Progenitor cell of endocrine pancreas (in vitro differentiated cells): Measurements from ENCODE around the gene UNC45A. TPM values are rescaled to one million over a fixed set of nuclear protein-coding genes. Genes with fewer than 3 reads are reported as not detected.

Experiments used
- DNase-seq: peaks from one replicate; pipeline ENCODE4 v3.0.0; 2021; ENCODE audit warnings: low spot score; ENCODE audit not compliant: unreplicated experiment
- H3K27ac Mint-ChIP-seq: 2 replicates; pipeline ENCODE4 v1.8.0; 2021; ENCODE audit warnings: mild to moderate bottlenecking, moderate library complexity, mixed read lengths
- H3K27me3 Mint-ChIP-seq: 2 replicates; pipeline ENCODE4 v1.8.0; 2021; ENCODE audit warnings: mixed read lengths
- H3K36me3 Mint-ChIP-seq: 2 replicates; pipeline ENCODE4 v1.8.0; 2022; ENCODE audit warnings: mixed read lengths; ENCODE audit not compliant: insufficient read depth
- H3K4me1 Mint-ChIP-seq: 2 replicates; pipeline ENCODE4 v1.8.0; 2021; ENCODE audit warnings: low read depth, mixed read lengths
- H3K4me3 Mint-ChIP-seq: 2 replicates; pipeline ENCODE4 v1.8.0; 2021; ENCODE audit warnings: low read depth, mild to moderate bottlenecking, moderate library complexity, mixed read lengths
- H3K9me3 Mint-ChIP-seq: 2 replicates; pipeline ENCODE4 v1.8.0; 2021; ENCODE audit warnings: low read depth, mixed read lengths
- total RNA-seq: library from RNA; stranded (reverse); gene quantifications from 2 replicates; pipeline ENCODE4 v1.2.1, GENCODE V29; 2021
- TF ChIP-seq, protein P1 (sequence below): fragments of 200-600 bp; sonication (generic); IDR thresholded peaks from one replicate; pipeline ENCODE4 v1.5.0; 2021; ENCODE audit warnings: antibody characterized with exemption, mild to moderate bottlenecking; ENCODE audit not compliant: unreplicated experiment

UNC45A gene
- total RNA-seq, 1 donor from 2014 or later, result 90.6 TPM

DNA sequence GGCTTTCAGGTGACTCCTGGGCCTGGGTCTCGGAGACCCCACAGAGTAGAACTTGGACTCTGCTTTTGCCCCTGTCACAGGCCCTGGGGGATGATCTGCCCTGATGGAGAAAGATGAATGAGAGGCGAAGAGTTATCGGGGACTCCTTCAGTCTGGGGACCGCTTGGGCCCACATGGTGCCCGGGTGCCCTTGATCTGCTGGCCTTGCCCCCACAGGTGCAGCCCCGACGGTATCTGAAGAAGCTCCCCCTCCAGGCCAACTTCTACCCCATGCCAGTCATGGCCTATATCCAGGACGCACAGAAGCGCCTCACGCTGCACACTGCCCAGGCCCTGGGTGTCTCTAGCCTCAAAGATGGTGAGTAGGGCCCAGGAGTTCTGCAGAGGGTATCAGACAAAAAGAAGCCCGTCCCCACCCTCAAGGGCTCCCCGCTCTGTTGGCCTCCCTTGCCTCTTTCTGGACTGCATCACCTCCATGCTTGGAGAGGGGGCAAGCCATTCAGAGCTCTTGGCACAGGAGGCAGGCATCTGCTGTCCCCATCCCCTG, 21.6 kb upstream of the UNC45A start:
- Mint-ChIP-seq H3K36me3 (peaks cover 17% of the 10 kb centered on the region), H3K4me3 (no peak overlapping the region), H3K4me1 (no peaks in the 10 kb centered on the region), H3K27ac (no peak overlapping the region), H3K27me3 (no peaks in the 10 kb centered on the region), H3K9me3 (no peaks in the 10 kb centered on the region)
- TF ChIP-seq, protein P1, sequence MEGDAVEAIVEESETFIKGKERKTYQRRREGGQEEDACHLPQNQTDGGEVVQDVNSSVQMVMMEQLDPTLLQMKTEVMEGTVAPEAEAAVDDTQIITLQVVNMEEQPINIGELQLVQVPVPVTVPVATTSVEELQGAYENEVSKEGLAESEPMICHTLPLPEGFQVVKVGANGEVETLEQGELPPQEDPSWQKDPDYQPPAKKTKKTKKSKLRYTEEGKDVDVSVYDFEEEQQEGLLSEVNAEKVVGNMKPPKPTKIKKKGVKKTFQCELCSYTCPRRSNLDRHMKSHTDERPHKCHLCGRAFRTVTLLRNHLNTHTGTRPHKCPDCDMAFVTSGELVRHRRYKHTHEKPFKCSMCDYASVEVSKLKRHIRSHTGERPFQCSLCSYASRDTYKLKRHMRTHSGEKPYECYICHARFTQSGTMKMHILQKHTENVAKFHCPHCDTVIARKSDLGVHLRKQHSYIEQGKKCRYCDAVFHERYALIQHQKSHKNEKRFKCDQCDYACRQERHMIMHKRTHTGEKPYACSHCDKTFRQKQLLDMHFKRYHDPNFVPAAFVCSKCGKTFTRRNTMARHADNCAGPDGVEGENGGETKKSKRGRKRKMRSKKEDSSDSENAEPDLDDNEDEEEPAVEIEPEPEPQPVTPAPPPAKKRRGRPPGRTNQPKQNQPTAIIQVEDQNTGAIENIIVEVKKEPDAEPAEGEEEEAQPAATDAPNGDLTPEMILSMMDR, result no peak
- DNase-seq, result no peak

DNA sequence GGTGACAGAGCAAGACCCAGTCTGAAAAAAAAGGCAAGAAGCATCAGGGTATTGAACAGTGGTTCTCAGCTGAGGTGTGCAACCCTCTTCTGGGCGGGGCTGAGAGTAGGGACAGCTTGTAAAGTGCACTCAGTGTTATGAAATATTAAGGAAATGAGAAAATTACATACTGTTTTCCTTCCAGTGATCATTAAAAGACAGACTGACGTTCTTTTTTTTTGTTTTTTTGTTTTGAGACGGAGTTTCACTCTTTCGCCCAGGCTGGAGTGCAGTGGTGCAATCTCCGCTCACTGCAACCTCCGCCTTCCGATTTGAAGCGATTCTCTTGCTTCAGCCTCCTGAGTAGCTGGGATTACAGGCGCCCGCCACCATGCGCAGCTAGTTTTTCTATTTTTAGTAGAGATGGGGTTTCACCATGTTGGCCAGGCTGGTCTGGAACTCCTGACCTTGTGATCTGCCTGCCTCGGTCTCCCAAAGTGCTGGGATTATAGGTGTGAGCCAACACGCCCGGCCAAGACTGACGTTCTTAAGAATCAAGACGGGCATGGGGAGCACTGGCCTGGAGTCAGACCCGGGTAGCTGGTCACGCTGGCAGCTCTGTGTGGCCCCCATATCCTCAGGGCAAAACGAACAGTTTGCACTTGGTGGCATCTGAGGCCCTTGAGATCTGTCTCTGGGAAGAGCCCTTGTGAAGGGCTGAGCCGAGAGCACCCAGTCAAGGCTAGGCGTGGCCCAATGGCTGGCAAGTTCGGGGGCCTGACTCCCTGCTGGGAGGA, 20.6 kb upstream of the UNC45A start:
- Mint-ChIP-seq H3K4me3 (no peak overlapping the region), H3K27ac (no peak overlapping the region), H3K27me3 (no peaks in the 10 kb centered on the region), H3K36me3 (peaks cover 19% of the 10 kb centered on the region), H3K9me3 (no peaks in the 10 kb centered on the region), H3K4me1 (no peaks in the 10 kb centered on the region)
- TF ChIP-seq, protein P1, result no peak
- DNase-seq, result no peak

DNA sequence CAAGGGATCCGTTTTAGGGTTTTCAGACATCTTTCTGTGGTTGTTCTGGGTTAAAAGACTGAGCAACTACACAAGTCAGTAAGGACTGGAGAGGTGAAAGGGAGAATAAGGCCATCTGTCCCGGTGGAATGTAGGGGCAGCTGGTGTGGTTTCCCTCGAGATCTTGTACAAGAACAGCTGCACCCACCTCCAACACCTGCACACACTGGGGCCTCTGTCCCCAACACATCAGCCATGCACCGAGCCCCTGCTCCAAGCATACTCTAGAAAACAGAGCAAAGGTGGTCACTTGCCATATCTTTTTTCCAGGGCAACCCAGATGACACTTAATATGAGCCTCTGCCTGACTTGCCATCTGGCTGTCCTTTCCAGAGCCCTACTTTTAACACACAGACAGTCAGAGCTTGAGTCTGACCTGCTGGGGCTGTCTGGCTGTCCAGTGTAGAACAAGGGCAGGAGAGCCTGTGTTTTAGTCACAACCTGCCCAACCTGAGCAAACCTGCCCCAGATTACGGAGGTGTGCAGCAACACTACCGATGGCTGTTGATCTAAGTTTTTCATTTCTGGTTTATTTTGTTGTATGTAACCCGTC, 19.8 kb upstream of the UNC45A start:
- no peak for DNase-seq
- TF ChIP-seq, protein P1, result no peak
- no peak overlapping the region for H3K27ac Mint-ChIP-seq
- H3K27me3 Mint-ChIP-seq, result no peaks in the 10 kb centered on the region
- H3K9me3 Mint-ChIP-seq, result no peaks in the 10 kb centered on the region
- peaks cover 21% of the 10 kb centered on the region for H3K36me3 Mint-ChIP-seq
- no peak overlapping the region for H3K4me3 Mint-ChIP-seq
- H3K4me1 Mint-ChIP-seq, result no peaks in the 10 kb centered on the region

DNA sequence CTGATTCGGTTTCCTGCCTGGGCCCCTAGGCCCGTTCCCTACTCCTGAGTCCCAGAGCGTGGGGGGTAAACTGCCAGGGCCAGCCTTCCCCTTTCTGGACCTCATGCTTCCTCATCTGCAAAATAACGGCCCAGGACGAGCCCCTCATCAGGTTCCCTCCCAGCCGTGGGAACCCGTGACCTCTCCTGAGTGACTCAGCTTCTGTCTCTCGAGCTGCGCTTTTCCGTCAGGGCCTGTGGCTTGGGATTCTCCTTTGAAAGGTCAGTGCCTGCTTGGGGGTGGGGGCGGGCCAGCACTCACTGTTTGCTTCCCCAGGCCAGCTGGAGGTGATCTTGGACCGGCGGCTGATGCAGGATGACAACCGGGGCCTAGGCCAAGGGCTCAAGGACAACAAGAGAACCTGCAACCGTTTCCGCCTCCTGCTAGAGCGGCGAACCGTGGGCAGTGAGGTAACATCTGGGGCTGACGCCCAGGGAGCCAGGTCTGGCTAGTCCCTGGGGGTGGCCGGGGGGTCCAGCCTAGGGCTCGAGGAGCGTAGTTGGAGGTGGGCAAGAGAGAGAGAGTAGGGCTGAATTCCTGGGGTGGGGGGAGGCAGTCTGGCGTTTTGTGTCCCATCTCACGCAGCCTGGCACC, 19.2 kb upstream of the UNC45A start:
- H3K4me1 Mint-ChIP-seq, result no peaks in the 10 kb centered on the region
- no peaks in the 10 kb centered on the region for H3K27me3 Mint-ChIP-seq
- TF ChIP-seq, protein P1, result no peak
- no peak overlapping the region for H3K27ac Mint-ChIP-seq
- no peak for DNase-seq
- H3K36me3 Mint-ChIP-seq, result peaks cover 21% of the 10 kb centered on the region
- H3K4me3 Mint-ChIP-seq, result no peak overlapping the region
- H3K9me3 Mint-ChIP-seq, result no peaks in the 10 kb centered on the region

DNA sequence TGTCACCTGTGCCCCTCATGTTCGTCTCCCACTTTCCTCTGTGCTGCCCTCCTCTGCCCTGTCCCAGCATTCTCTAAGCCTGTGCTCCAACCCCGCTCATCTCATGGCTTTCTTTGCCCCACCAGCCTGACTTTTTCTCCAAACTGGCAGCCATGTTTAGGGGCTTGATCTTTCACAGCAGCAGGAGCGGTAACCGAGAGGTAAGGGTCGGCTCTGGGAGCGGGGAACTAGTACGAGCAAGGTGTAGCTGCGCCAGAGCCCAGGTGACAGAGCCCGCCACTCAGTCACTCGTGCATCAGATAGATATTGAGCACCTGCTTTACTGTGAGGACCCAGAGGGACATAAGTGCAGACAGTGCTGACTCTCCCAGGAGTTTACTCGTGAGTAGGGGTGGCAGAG, 18.6 kb upstream of the UNC45A start:
- Mint-ChIP-seq H3K27me3 (no peaks in the 10 kb centered on the region), H3K27ac (no peak overlapping the region), H3K36me3 (peaks cover 23% of the 10 kb centered on the region), H3K4me3 (no peak overlapping the region), H3K4me1 (no peaks in the 10 kb centered on the region), H3K9me3 (no peaks in the 10 kb centered on the region)
- DNase-seq, result no peak
- TF ChIP-seq, protein P1, result no peak
